GM23338 (cell line): Measurements from ENCODE around the gene ADGRG4.

Experiments
- CREB1 ChIP-seq: fragments of 250-450 bp; sonication (Bioruptor Pico); IDR thresholded peaks from 2 replicates; pipeline ENCODE4 v1.5.0; 2020; ENCODE audit warnings: low read depth, mild to moderate bottlenecking, moderate library complexity
- EZH2 ChIP-seq: fragments of 200-600 bp; sonication (generic); IDR thresholded peaks from one replicate; pipeline ENCODE4 v1.8.0; 2017; ENCODE audit warnings: antibody characterized with exemption, mild to moderate bottlenecking, low read depth; ENCODE audit not compliant: unreplicated experiment
- EZH2phosphoT487 ChIP-seq: fragments of 200-600 bp; sonication (generic); IDR thresholded peaks from one replicate; pipeline ENCODE4 v1.8.1; 2018; ENCODE audit warnings: antibody characterized with exemption; ENCODE audit not compliant: unreplicated experiment
- JUNB ChIP-seq: IDR thresholded peaks from one replicate; pipeline ENCODE4 v1.6.1; 2016; ENCODE audit warnings: antibody characterized with exemption; ENCODE audit not compliant: unreplicated experiment
- NANOG ChIP-seq: IDR thresholded peaks from 2 replicates; pipeline ENCODE4 v1.6.1; 2016; ENCODE audit warnings: antibody characterized with exemption, borderline replicate concordance
- POLR2AphosphoS5 ChIP-seq: IDR thresholded peaks from 2 replicates; pipeline ENCODE4 v1.6.1; 2016; ENCODE audit warnings: antibody characterized with exemption, low read depth
- STAT1 ChIP-seq: IDR thresholded peaks from one replicate; pipeline ENCODE4 v1.6.1; 2016; ENCODE audit warnings: antibody characterized with exemption; ENCODE audit not compliant: unreplicated experiment
- ZNF114 ChIP-seq: fragments of 250-450 bp; sonication (Bioruptor Pico); IDR thresholded peaks from 2 replicates; pipeline ENCODE4 v1.5.0; 2020; ENCODE audit warnings: mild to moderate bottlenecking, moderate library complexity
- ZNF331 ChIP-seq: fragments of 250-450 bp; sonication (Bioruptor Pico); IDR thresholded peaks from 2 replicates; pipeline ENCODE4 v1.5.0; 2020; ENCODE audit warnings: low read depth, mild to moderate bottlenecking, moderate library complexity
- TF ChIP-seq, protein P1 (sequence below), 2 experiments: fragments of 200-600 bp in 1 of 2; sonication (generic) in 1 of 2; conservative IDR thresholded peaks; 2 replicates each; pipeline versions ENCODE4 v1.5.1 to v1.6.1; 2016 to 2017; ENCODE audit warnings: antibody characterized with exemption in 2 of 2, low read depth in 2 of 2, mild to moderate bottlenecking in 2 of 2, moderate library complexity in 1 of 2
- TF ChIP-seq, protein P2 (sequence below): IDR thresholded peaks from one replicate; pipeline ENCODE4 v1.6.1; 2018; ENCODE audit warnings: antibody characterized with exemption; ENCODE audit not compliant: unreplicated experiment
- TF ChIP-seq, protein P3 (sequence below): fragments of 250-450 bp; sonication (Bioruptor Pico); IDR thresholded peaks from 2 replicates; pipeline ENCODE4 v1.5.0; 2020; ENCODE audit warnings: mild to moderate bottlenecking, moderate library complexity
- TF ChIP-seq, protein P4 (sequence below): IDR thresholded peaks from 2 replicates; pipeline ENCODE4 v1.6.1; 2016; ENCODE audit warnings: antibody characterized with exemption

DNA sequence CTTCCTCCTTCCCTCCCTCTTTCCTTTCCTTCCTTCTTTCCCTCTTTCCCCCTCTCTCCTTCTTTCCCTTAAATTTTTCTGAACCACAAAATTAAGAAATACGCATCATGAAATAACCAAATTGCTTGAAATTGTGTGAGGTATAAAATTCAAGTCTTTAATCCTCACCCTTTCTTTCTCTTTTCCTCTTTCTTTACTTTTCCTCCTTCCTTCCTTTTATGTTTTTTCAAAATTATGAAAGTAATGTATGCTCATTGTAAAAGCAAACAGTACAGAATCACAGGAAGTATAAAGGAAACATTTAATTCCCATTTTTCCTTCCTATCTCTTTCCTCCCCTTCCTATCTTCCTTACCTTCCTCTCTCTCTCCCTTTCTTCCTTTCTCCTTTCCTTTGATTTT is 5.4 kb downstream of the ADGRG4 start:
- TF ChIP-seq EZH2 (no peak), POLR2AphosphoS5 (no peak), JUNB (no peak), EZH2phosphoT487 (no peak), CREB1 (CRISPR knock-in tag) (no peak), STAT1 (no peak), ZNF114 (CRISPR knock-in tag) (no peak), NANOG (no peak), ZNF331 (CRISPR knock-in tag) (no peak)
- TF ChIP-seq, protein P1, sequence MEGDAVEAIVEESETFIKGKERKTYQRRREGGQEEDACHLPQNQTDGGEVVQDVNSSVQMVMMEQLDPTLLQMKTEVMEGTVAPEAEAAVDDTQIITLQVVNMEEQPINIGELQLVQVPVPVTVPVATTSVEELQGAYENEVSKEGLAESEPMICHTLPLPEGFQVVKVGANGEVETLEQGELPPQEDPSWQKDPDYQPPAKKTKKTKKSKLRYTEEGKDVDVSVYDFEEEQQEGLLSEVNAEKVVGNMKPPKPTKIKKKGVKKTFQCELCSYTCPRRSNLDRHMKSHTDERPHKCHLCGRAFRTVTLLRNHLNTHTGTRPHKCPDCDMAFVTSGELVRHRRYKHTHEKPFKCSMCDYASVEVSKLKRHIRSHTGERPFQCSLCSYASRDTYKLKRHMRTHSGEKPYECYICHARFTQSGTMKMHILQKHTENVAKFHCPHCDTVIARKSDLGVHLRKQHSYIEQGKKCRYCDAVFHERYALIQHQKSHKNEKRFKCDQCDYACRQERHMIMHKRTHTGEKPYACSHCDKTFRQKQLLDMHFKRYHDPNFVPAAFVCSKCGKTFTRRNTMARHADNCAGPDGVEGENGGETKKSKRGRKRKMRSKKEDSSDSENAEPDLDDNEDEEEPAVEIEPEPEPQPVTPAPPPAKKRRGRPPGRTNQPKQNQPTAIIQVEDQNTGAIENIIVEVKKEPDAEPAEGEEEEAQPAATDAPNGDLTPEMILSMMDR (conservative IDR thresholded peaks at IDR 0.05; ENCODE audit: low read depth in 2 of 2), result no peak
- TF ChIP-seq, protein P2, sequence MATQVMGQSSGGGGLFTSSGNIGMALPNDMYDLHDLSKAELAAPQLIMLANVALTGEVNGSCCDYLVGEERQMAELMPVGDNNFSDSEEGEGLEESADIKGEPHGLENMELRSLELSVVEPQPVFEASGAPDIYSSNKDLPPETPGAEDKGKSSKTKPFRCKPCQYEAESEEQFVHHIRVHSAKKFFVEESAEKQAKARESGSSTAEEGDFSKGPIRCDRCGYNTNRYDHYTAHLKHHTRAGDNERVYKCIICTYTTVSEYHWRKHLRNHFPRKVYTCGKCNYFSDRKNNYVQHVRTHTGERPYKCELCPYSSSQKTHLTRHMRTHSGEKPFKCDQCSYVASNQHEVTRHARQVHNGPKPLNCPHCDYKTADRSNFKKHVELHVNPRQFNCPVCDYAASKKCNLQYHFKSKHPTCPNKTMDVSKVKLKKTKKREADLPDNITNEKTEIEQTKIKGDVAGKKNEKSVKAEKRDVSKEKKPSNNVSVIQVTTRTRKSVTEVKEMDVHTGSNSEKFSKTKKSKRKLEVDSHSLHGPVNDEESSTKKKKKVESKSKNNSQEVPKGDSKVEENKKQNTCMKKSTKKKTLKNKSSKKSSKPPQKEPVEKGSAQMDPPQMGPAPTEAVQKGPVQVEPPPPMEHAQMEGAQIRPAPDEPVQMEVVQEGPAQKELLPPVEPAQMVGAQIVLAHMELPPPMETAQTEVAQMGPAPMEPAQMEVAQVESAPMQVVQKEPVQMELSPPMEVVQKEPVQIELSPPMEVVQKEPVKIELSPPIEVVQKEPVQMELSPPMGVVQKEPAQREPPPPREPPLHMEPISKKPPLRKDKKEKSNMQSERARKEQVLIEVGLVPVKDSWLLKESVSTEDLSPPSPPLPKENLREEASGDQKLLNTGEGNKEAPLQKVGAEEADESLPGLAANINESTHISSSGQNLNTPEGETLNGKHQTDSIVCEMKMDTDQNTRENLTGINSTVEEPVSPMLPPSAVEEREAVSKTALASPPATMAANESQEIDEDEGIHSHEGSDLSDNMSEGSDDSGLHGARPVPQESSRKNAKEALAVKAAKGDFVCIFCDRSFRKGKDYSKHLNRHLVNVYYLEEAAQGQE, result no peak
- TF ChIP-seq, protein P3, sequence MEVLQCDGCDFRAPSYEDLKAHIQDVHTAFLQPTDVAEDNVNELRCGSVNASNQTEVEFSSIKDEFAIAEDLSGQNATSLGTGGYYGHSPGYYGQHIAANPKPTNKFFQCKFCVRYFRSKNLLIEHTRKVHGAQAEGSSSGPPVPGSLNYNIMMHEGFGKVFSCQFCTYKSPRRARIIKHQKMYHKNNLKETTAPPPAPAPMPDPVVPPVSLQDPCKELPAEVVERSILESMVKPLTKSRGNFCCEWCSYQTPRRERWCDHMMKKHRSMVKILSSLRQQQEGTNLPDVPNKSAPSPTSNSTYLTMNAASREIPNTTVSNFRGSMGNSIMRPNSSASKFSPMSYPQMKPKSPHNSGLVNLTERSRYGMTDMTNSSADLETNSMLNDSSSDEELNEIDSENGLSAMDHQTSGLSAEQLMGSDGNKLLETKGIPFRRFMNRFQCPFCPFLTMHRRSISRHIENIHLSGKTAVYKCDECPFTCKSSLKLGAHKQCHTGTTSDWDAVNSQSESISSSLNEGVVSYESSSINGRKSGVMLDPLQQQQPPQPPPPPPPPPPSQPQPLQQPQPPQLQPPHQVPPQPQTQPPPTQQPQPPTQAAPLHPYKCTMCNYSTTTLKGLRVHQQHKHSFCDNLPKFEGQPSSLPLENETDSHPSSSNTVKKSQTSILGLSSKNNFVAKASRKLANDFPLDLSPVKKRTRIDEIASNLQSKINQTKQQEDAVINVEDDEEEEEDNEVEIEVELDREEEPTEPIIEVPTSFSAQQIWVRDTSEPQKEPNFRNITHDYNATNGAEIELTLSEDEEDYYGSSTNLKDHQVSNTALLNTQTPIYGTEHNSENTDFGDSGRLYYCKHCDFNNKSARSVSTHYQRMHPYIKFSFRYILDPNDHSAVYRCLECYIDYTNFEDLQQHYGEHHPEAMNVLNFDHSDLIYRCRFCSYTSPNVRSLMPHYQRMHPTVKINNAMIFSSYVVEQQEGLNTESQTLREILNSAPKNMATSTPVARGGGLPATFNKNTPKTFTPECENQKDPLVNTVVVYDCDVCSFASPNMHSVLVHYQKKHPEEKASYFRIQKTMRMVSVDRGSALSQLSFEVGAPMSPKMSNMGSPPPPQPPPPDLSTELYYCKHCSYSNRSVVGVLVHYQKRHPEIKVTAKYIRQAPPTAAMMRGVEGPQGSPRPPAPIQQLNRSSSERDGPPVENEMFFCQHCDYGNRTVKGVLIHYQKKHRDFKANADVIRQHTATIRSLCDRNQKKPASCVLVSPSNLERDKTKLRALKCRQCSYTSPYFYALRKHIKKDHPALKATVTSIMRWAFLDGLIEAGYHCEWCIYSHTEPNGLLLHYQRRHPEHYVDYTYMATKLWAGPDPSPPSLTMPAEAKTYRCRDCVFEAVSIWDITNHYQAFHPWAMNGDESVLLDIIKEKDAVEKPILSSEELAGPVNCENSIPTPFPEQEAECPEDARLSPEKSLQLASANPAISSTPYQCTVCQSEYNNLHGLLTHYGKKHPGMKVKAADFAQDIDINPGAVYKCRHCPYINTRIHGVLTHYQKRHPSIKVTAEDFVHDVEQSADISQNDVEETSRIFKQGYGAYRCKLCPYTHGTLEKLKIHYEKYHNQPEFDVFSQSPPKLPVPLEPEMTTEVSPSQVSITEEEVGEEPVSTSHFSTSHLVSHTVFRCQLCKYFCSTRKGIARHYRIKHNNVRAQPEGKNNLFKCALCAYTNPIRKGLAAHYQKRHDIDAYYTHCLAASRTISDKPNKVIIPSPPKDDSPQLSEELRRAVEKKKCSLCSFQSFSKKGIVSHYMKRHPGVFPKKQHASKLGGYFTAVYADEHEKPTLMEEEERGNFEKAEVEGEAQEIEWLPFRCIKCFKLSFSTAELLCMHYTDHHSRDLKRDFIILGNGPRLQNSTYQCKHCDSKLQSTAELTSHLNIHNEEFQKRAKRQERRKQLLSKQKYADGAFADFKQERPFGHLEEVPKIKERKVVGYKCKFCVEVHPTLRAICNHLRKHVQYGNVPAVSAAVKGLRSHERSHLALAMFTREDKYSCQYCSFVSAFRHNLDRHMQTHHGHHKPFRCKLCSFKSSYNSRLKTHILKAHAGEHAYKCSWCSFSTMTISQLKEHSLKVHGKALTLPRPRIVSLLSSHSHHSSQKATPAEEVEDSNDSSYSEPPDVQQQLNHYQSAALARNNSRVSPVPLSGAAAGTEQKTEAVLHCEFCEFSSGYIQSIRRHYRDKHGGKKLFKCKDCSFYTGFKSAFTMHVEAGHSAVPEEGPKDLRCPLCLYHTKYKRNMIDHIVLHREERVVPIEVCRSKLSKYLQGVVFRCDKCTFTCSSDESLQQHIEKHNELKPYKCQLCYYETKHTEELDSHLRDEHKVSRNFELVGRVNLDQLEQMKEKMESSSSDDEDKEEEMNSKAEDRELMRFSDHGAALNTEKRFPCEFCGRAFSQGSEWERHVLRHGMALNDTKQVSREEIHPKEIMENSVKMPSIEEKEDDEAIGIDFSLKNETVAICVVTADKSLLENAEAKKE (CRISPR knock-in tag), result no peak
- TF ChIP-seq, protein P4, sequence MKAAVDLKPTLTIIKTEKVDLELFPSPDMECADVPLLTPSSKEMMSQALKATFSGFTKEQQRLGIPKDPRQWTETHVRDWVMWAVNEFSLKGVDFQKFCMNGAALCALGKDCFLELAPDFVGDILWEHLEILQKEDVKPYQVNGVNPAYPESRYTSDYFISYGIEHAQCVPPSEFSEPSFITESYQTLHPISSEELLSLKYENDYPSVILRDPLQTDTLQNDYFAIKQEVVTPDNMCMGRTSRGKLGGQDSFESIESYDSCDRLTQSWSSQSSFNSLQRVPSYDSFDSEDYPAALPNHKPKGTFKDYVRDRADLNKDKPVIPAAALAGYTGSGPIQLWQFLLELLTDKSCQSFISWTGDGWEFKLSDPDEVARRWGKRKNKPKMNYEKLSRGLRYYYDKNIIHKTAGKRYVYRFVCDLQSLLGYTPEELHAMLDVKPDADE, result no peak
